Esophagus squamous epithelium (tissue), 5 donors: ENCODE measurements around the gene CD93. TPM values are rescaled to one million over a fixed set of nuclear protein-coding genes. Genes with fewer than 3 reads are reported as not detected.

Experiments used
- DNase-seq: peaks from one replicate; lab custom pipeline; 2025; lab: John Stamatoyannopoulos, UW
- H3K27ac ChIP-seq, 4 donors: fragments of 200-600 bp; sonication (generic); one replicate each; pipeline ENCODE4 v1.5.1; 2016 to 2019; ENCODE audit warnings: mild to moderate bottlenecking in 1 of 4
- H3K27me3 ChIP-seq, 4 donors: fragments of 200-600 bp; sonication (generic); 1 replicate in 3 of 4; 2 replicates in 1 of 4; pipeline versions ENCODE4 v1.5.1 to v1.6.0; 2017 to 2021; ENCODE audit warnings: antibody characterized with exemption in 1 of 4
- H3K36me3 ChIP-seq, 3 donors: fragments of 200-600 bp; sonication (generic); one replicate each; pipeline ENCODE4 v1.5.1; 2016 to 2019
- H3K4me1 ChIP-seq, 3 donors: fragments of 200-600 bp; sonication (generic); one replicate each; pipeline ENCODE4 v1.5.1; 2017 to 2019
- H3K4me3 ChIP-seq, 4 donors: fragments of 200-600 bp; sonication (generic); 1 replicate in 3 of 4; 2 replicates in 1 of 4; pipeline ENCODE4 v1.5.1; 2016 to 2019; ENCODE audit warnings: mild to moderate bottlenecking in 2 of 4, moderate library complexity in 1 of 4
- H3K9me3 ChIP-seq, 3 donors: fragments of 200-600 bp; sonication (generic); one replicate each; pipeline ENCODE4 v1.5.1; 2016 to 2019
- CTCF ChIP-seq, 6 experiments: fragments of 450-650 bp in 4 of 6; fragments of 200-600 bp in 2 of 6; sonication (generic) in 2 of 6; IDR thresholded peaks; one replicate each; pipeline ENCODE4 v1.5.1; 2016 to 2019; ENCODE audit warnings: antibody characterized with exemption in 6 of 6, mild to moderate bottlenecking in 4 of 6, moderate library complexity in 4 of 6
- POLR2A ChIP-seq, 4 donors: fragments of 450-650 bp; IDR thresholded peaks; one replicate each; pipeline ENCODE4 v1.6.1; 2017; ENCODE audit warnings: antibody characterized with exemption in 4 of 4, mild to moderate bottlenecking in 4 of 4, moderate library complexity in 3 of 4
- WGBS, 2 donors: methylation state at CpG; one replicate each; pipeline ENCODE4 v1.1.5; 2018; 5-methylcytosine and 5-hydroxymethylcytosine counted together
- intact Hi-C: fragments of 100-400 bp; cut with DNase I; formaldehyde crosslinking; loops from one replicate; pipeline ENCODE4 v1.15.0; 2022
- total RNA-seq, 4 donors: library from RNA; depleted of rRNA; stranded (reverse); fragments of >200 nt; gene quantifications; one replicate each; pipeline ENCODE4 v1.1.0, GENCODE V29; 2016
- donor health status: DM: yes; HTN: yes; CAD: no.

CD93 gene
- total RNA-seq, 4 donors from 2014 or later = 4.5 to 22.9 (median 14.6) TPM

GRCh38 chr20:23063168-23063567 lies 23.0 kb downstream of the CD93 start:
- 79 to 83% methylated on average over 3 of the region's 3 CpGs for WGBS, 2 donors
- H3K27ac ChIP-seq = no peak overlapping the region
- no peak overlapping the region for H3K4me3 ChIP-seq
- intact Hi-C loops = no loop called here
- no peaks in the 10 kb centered on the region for H3K9me3 ChIP-seq
- peaks cover 0 to 7% (median 0%) of the 10 kb centered on the region in 4 donors for H3K27me3 ChIP-seq
- no peaks in the 10 kb centered on the region for H3K36me3 ChIP-seq
- peaks cover 12 to 65% (median 36%) of the 10 kb centered on the region in 3 donors for H3K4me1 ChIP-seq
- TF ChIP-seq CTCF (IDR thresholded peaks at IDR 0.05) (no peak), POLR2A (IDR thresholded peaks at IDR 0.05) (no peak)
- no peak for DNase-seq

GRCh38 chr20:23062632-23063031 lies 23.5 kb downstream of the CD93 start:
- no peak for TF ChIP-seq POLR2A (IDR thresholded peaks at IDR 0.05)
- no peak for TF ChIP-seq CTCF (IDR thresholded peaks at IDR 0.05)
- Histone ChIP-seq H3K27me3 (peaks cover 0 to 6% (median 0%) of the 10 kb centered on the region in 4 donors), H3K4me1 (peaks cover 12 to 65% (median 36%) of the 10 kb centered on the region in 3 donors), H3K36me3 (no peaks in the 10 kb centered on the region), H3K9me3 (no peaks in the 10 kb centered on the region), H3K27ac (peak overlapping the region in 2 of 4 donors; percentile 66 to 85), H3K4me3 (no peak overlapping the region)
- no peak for DNase-seq
- intact Hi-C loops = no loop called here

- Histone ChIP-seq H3K27ac (peak overlapping the region in 3 of 4 donors; percentile 36 to 85 (median 66)), H3K36me3 (no peaks in the 10 kb centered on the region), H3K9me3 (peaks cover 0 to 1% (median 0%) of the 10 kb centered on the region in 3 donors), H3K27me3 (no peaks in the 10 kb centered on the region), H3K4me3 (peak overlapping the region in 1 of 4 donors; percentile 9), H3K4me1 (peaks cover 12 to 65% (median 36%) of the 10 kb centered on the region in 3 donors)
- DNase-seq = no peak
- TF ChIP-seq CTCF (IDR thresholded peaks at IDR 0.05) = peak in 4 of 6 experiments; percentile 24 to 51 (median 32)
- TF ChIP-seq POLR2A (IDR thresholded peaks at IDR 0.05) = no peak
- intact Hi-C loops = no loop called here
- WGBS, 2 donors = 25 to 46% methylated on average over 6 to 7 of the region's 8 CpGs
Measured at GRCh38 chr20:23061734-23062561, 24.2 kb downstream of the CD93 start.

- intact Hi-C loops = no loop called here
- Histone ChIP-seq H3K9me3 (peaks cover 0 to 4% (median 0%) of the 10 kb centered on the region in 3 donors), H3K4me3 (peak overlapping the region in 1 of 4 donors; percentile 9), H3K27ac (peak overlapping the region in 3 of 4 donors; percentile 36 to 85 (median 66)), H3K36me3 (no peaks in the 10 kb centered on the region), H3K27me3 (no peaks in the 10 kb centered on the region), H3K4me1 (peaks cover 12 to 65% (median 36%) of the 10 kb centered on the region in 3 donors)
- 69 to 73% methylated on average over 1 to 4 of the region's 5 CpGs for WGBS, 2 donors
- DNase-seq = no peak
- TF ChIP-seq CTCF (IDR thresholded peaks at IDR 0.05) = no peak
- no peak for TF ChIP-seq POLR2A (IDR thresholded peaks at IDR 0.05)
Measured at GRCh38 chr20:23061262-23061661, 24.9 kb downstream of the CD93 start.

GRCh38 chr20:23060629-23061028 lies 25.5 kb downstream of the CD93 start:
- WGBS, 2 donors = 69 to 70% methylated on average over 3 of the region's 4 CpGs
- no peaks in the 10 kb centered on the region for H3K27me3 ChIP-seq
- no peak overlapping the region for H3K4me3 ChIP-seq
- peak overlapping the region in 1 of 4 donors; percentile 85 for H3K27ac ChIP-seq
- intact Hi-C loops = no loop called here
- no peak for DNase-seq
- TF ChIP-seq CTCF (IDR thresholded peaks at IDR 0.05) (no peak), POLR2A (IDR thresholded peaks at IDR 0.05) (no peak)
- peaks cover 12 to 63% (median 36%) of the 10 kb centered on the region in 3 donors for H3K4me1 ChIP-seq
- H3K36me3 ChIP-seq = no peaks in the 10 kb centered on the region
- H3K9me3 ChIP-seq = peaks cover 0 to 4% (median 0%) of the 10 kb centered on the region in 3 donors
